Measurements from ENCODE around the gene RNF187. TPM values are rescaled to one million over a fixed set of nuclear protein-coding genes. Genes with fewer than 3 reads are reported as not detected.

The RNF187 gene
- total and polyA plus RNA-seq, 2 of the 13 experiments (the other 11 are each of a cell fraction or from before 2014, with no cell fraction given): 41.3 to 59.4 TPM

DNA sequence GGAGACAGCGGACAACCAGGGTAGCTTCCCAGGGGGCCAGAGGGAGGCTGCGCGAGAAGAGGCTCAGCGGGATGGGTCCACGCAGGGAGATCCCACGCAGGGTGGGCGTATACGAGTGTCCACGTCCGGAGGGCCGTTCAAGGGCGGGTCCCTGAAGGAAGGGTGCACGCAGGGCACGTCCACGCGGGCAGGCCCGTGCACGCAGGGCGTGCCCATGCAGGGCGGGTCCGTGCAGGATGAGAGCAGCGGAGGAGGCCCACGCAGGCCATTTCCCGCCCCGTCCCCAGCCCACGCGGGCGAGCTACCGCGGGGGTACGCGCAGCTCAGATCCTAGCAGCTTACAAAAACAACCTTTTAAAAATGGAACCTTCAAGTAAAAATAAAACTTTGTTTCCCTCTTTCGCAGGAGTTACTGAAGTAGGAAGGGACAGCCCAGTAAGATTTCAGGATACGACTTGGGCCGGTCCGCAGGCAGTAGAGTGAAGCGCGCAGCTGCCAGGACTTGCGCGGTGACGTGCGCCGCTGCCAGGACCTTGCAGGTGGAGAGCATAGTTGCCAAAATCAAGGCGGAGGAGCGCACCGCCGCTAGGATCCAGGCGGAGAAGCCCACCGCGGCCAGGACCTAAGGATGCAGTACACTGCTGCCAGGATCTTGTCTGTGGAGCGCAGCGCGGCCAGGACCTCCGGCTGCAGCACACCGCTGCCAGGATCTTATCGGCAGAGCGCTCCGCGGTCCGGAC, 416 bp upstream of the RNF187 start (continued):
- TF ChIP-seq SNAPC4 (CRISPR knock-in tag; IDR thresholded peaks at IDR 0.05) (peak; percentile 90; the same call in 1 of the 2 replicates), MYC (CRISPR knock-in tag; IDR thresholded peaks at IDR 0.05; ENCODE audit: borderline replicate concordance) (peak; percentile 84), NFE2L1 (CRISPR knock-in tag; IDR thresholded peaks at IDR 0.05; ENCODE audit: borderline replicate concordance) (peak; percentile 80; the same call in 1 of the 2 replicates), ZNF678 (CRISPR knock-in tag; IDR thresholded peaks at IDR 0.05) (peak; percentile 95; the same call in 1 of the 2 replicates), RFXANK (CRISPR knock-in tag; IDR thresholded peaks at IDR 0.05) (peak; percentile 81; the same call in 1 of the 2 replicates), FOXA3 (CRISPR knock-in tag; IDR thresholded peaks at IDR 0.05) (no peak), REL (CRISPR knock-in tag; conservative IDR thresholded peaks at IDR 0.05) (no peak; the same call in 1 of the 2 replicates), ZNF329 (CRISPR knock-in tag; IDR thresholded peaks at IDR 0.05; ENCODE audit: low read depth) (no peak), HMGXB3 (CRISPR knock-in tag; IDR thresholded peaks at IDR 0.05; ENCODE audit: borderline replicate concordance) (peak; percentile 87; the same call in 1 of the 2 replicates), PAXIP1 (CRISPR knock-in tag; conservative IDR thresholded peaks at IDR 0.05) (no peak; the same call in 1 of the 2 replicates)
- TF ChIP-seq, protein P1, sequence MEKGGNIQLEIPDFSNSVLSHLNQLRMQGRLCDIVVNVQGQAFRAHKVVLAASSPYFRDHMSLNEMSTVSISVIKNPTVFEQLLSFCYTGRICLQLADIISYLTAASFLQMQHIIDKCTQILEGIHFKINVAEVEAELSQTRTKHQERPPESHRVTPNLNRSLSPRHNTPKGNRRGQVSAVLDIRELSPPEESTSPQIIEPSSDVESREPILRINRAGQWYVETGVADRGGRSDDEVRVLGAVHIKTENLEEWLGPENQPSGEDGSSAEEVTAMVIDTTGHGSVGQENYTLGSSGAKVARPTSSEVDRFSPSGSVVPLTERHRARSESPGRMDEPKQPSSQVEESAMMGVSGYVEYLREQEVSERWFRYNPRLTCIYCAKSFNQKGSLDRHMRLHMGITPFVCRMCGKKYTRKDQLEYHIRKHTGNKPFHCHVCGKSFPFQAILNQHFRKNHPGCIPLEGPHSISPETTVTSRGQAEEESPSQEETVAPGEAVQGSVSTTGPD (CRISPR knock-in tag; IDR thresholded peaks at IDR 0.05): 0 out of 2 replicates have a peak, but pooled peaks have one; percentile 66
